Adipocyte (in vitro differentiated cells): ENCODE data around the gene KRTAP10-1.
"Not testable (repeated sequence)": the region's sequence is repeated elsewhere in the genome, so short reads cannot be mapped to it uniquely, and the experiment has no call there.

Experiments used
- DNase-seq: peaks from one replicate; pipeline ENCODE4 v3.0.0-alpha.2; 2015; ENCODE audit warnings: low read depth
- H3K27me3 ChIP-seq: replicated peaks from 2 replicates; pipeline ENCODE4 v1.7.0; 2013; ENCODE audit warnings: mild to moderate bottlenecking, low read length, moderate library complexity; ENCODE audit not compliant: control insufficient read depth, insufficient read depth
- H3K36me3 ChIP-seq: 2 replicates; pipeline ENCODE4 v1.7.0; 2013; ENCODE audit warnings: low read length, mild to moderate bottlenecking, moderate library complexity; ENCODE audit not compliant: control insufficient read depth, insufficient read depth, severe bottlenecking
- H3K4me1 ChIP-seq: 2 replicates; pipeline ENCODE4 v1.7.0; 2013; ENCODE audit warnings: mild to moderate bottlenecking, low read length, moderate library complexity; ENCODE audit not compliant: control insufficient read depth, insufficient read depth
- H3K4me3 ChIP-seq: 2 replicates; pipeline ENCODE4 v1.7.0; 2013; ENCODE audit warnings: mild to moderate bottlenecking, low read length, moderate library complexity
- H3K9ac ChIP-seq: 2 replicates; pipeline ENCODE4 v1.7.0; 2013; ENCODE audit warnings: mild to moderate bottlenecking, low read length, moderate library complexity
- H3K9me3 ChIP-seq: 2 replicates; pipeline ENCODE4 v1.7.0; 2013; ENCODE audit warnings: mild to moderate bottlenecking, low read length, moderate library complexity; ENCODE audit not compliant: control insufficient read depth

KRTAP10-1 gene

DNA sequence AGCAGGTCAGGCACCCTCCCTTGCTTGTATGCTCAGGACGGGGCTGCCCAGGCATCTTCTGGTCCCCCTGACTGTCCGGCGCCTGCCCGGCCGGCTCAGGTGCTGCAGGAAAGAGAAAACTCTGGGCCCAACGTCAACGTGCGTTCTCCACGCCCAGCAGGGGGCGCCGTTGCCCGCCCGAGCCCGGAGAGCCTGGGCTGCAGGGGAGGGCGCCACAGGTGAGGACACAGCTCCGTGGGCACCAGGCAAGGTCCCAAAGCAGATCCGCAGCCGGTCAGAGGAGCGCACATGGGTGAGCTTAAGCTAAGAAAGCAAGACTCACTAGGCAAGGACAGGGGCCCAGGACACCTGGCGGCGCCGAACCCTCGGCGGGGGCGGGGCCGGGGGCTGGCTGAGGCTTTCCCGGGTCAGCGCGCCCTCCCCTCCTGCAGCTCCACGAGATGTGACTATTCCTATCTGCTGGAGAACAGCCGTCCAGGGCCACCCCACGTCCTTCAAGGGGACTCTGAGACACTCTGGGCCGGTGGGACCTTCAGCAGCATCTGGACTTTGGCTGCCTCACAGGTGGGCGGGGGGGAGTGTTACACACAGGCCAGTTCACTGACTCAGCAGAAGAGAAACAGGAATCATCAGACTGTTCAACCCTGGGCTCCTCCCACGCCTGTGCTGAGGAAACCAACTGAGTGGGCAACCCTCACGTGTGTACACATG lies 29.3 kb downstream of the KRTAP10-1 start:
- Histone ChIP-seq H3K9me3 (no peaks in the 10 kb centered on the region), H3K4me3 (no peak overlapping the region)

DNA sequence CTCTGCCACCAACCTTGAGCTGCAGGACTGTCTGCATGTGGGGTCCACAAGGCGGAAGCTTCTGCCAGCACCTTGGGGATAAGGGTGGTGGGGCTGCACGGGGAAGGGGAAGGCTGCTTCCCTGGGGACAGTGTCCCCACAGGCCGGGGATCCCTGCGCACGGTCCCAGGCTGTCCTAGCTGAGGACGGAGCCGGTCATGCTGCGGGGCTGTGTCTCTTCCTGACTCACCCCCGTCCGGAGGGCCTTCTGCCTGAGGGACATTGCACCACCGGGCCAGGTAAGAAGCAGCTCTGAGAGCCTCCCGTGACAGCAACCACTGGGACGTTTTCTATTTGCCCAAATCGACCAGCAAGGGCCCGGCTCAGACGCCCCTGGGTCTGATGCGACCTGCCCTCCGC lies 29.9 kb downstream of the KRTAP10-1 start:
- Histone ChIP-seq H3K9me3 (no peaks in the 10 kb centered on the region), H3K36me3 (no peaks in the 10 kb centered on the region), H3K27me3 (peaks cover 17% of the 10 kb centered on the region), H3K4me3 (no peak overlapping the region), H3K4me1 (no peaks in the 10 kb centered on the region), H3K9ac (no peak overlapping the region)
- no peak for DNase-seq

More for the DNA sequence above, 29.3 kb downstream of the KRTAP10-1 start:
- no peak overlapping the region for H3K9ac ChIP-seq
- H3K4me1 ChIP-seq: no peaks in the 10 kb centered on the region
- peaks cover 17% of the 10 kb centered on the region for H3K27me3 ChIP-seq
- no peaks in the 10 kb centered on the region for H3K36me3 ChIP-seq
- peak; percentile 55 for DNase-seq

DNA sequence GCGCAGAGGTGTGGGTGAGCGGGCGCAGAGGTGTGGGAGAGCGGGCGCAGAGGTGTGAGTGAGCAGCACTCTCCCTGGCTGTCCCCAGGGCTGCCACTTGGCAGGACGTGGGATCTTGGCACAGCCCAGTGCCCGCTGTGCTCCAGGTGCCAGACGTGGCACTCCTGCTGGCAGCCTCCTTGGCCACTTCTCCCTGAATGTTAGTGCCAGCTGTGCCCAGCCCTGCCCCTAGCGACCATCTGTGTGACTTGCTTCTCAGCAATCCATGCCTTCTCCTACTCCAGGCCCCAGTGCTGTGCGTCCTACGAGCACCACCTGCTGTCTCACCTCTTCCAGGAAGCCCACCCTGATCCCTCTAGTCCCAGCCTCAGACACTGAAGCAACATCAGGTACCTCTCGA lies 30.5 kb downstream of the KRTAP10-1 start:
- Histone ChIP-seq H3K36me3 (no peaks in the 10 kb centered on the region), H3K27me3 (peaks cover 17% of the 10 kb centered on the region), H3K4me1 (no peaks in the 10 kb centered on the region), H3K4me3 (no peak overlapping the region), H3K9me3 (no peaks in the 10 kb centered on the region), H3K9ac (no peak overlapping the region)
- DNase-seq: no peak

DNA sequence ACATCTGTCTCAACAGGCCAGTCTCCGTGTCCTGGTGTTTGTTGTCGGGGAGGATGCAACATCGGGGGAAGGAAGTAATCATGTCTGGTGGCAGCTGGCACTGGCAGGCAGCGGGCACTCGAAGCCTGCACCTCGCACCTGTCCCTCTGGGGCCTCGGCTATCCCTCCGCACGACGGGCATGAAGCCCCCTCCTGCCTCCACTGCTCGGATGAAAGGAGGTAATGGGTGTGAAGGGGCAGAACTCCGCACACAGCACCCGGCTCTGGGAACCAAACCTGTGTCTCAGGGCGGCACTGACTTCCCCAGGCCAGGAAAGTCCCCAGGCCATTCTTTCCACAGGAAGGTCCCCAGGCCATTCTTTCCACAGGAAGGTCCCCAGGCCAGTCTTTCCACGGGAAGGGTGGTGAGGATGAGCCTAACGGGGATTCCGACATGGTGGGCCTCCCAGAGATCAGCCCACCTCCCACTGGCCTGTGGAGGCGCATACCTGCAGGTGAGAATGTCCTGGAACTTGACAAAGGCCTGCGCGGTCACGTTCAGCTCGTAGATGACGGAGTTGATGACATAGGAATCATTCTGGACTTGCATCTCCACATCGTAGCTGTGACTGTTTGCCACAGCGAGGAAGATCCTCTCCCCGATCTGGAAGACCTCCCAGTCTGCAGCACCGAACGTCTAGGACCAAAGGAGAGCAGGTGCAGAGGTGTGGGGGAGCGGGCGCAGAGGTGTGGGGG lies 31.1 kb downstream of the KRTAP10-1 start:
- Histone ChIP-seq H3K36me3 (no peaks in the 10 kb centered on the region), H3K4me1 (no peaks in the 10 kb centered on the region), H3K9me3 (no peaks in the 10 kb centered on the region), H3K4me3 (no peak overlapping the region), H3K27me3 (peaks cover 12% of the 10 kb centered on the region), H3K9ac (no peak overlapping the region)
- no peak for DNase-seq

DNA sequence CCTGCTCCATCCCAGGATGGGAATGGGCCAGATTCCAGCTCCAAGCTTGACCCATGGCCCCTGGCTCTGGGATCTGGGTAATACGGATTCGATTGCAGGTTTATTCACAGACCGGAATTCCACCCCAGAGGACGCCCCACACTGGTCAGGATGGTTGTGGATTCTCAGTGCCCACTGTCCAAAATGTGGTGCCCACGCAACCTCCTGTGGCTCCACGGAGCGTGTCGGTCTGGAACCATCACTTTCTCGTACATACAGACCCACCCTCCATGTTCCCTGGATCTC lies 31.6 kb downstream of the KRTAP10-1 start:
- Histone ChIP-seq H3K36me3 (no peaks in the 10 kb centered on the region), H3K4me1 (no peaks in the 10 kb centered on the region), H3K9ac (no peak overlapping the region), H3K4me3 (no peak overlapping the region), H3K9me3 (no peaks in the 10 kb centered on the region), H3K27me3 (peaks cover 12% of the 10 kb centered on the region)
- no peak for DNase-seq

DNA sequence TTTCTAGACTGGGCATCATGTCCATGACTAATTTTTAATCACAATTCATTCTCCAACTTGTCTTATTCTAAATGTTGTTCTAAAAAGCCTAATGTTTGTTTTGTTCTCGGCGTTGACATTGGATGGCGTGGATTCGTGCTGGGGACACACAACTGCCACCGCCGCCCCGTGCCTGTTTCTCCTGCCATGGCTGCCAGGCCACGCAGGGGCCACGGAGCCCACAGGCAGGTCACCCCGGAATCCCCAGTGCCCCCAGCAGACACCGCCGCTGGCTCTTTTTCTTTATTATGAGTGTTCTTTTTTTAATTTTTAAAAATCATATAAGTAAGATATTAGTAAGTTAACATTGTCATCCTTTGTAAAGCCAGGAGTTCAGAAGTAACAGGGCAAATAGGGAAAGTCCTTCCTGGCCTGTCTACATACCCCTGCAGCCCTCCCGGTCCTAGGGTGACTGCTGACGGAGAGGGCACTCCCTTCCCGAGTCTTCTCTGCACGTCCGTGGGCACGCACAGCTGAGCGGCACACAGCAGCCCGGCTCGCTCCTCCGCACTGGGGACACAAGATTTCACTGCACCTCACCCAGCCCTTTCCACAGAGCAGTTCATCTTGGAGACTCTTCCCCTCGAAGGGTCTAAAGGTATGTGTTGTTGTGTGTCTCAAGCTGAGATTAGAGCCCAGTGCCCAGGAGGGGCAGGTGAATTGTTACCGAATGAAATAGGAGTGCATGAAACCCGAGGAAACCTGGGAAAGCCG lies 32.1 kb downstream of the KRTAP10-1 start:
- Histone ChIP-seq H3K4me3 (no peak overlapping the region), H3K4me1 (no peaks in the 10 kb centered on the region), H3K9me3 (no peaks in the 10 kb centered on the region), H3K27me3 (peaks cover 12% of the 10 kb centered on the region), H3K9ac (no peak overlapping the region), H3K36me3 (no peaks in the 10 kb centered on the region)
- DNase-seq: no peak

DNA sequence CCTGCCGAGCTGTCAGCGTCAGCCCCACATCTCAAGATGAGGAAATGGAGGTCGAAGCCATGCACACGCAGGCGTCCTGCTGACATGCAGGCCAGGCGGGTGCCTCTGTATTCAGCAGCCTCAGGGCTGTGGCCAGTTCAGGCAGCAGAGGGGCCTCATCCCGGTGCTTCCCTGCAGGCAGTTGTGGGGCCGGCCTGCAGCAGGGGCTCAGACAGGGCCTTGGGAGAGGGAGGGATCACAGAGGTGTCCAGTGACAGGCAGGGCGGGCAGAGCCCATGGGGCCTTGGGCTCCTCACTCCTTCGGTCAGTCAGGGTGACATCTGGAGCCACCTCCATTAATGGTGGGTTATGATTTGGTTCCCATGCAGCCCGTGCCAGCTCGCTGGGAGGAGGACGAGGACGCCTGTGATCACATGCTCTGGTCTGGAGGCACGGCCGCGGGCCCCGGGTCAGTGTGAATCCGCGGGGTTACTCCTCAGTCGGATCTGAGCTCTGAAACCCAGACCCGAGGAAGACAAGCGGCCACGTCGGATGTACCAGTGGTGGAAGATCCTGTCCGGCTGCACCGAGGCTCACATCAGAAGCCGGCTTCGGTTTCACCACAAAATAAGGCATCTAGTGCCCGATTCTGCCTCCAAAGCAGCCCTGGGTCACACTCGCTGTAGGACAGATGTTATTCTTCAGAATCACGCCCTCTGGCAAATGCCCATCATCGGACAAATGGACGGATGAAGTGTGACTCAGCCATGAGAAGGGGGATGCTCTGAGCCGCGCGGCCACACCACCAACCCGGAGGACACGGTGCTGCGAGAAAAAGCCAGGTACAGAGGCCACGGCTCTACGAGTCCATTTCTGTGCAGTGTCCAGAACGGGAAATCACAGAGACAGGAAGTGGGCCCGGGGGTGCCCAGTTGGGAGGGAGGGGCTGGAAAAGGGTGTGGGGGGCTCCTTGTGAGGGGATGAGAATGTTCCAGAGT lies 33.4 kb downstream of the KRTAP10-1 start:
- H3K9me3 ChIP-seq: no peaks in the 10 kb centered on the region
- no peak overlapping the region for H3K9ac ChIP-seq
- H3K27me3 ChIP-seq: peaks cover 19% of the 10 kb centered on the region
- no peaks in the 10 kb centered on the region for H3K36me3 ChIP-seq
- H3K4me3 ChIP-seq: no peak overlapping the region
- H3K4me1 ChIP-seq: no peaks in the 10 kb centered on the region
- DNase-seq: no peak

DNA sequence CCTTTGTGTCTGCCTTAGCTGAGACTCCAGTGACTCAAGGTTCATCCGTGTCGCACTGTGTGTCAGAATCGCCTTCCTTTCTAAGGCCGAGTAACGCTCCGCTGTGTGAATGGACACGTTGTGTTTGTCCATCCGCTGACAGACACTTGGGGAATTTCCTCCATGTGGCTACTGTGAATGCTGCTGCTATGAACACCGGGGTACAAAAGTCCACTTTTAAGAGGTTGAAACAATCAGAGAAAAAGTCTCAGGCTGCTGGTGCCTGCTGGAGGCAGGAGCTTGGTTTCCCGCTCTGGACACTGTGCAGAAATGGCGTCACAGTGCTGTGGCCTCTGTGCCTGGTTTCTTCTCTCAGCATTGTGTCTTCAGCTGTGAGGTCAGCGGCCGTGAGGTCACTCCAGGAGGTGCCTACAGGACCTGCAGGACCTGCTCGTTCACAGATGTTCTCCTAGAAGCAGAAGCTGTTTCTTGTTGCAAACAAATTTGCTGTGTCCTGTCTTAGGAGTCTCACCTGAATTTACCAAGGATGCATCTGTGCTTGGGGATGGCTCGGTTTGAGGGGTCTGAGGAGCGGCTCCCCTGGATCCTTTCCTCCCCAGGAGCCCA lies 34.2 kb downstream of the KRTAP10-1 start:
- no peak overlapping the region for H3K4me3 ChIP-seq
- H3K27me3 ChIP-seq: peaks cover 17% of the 10 kb centered on the region
- no peak for DNase-seq
- H3K36me3 ChIP-seq: no peaks in the 10 kb centered on the region
- H3K4me1 ChIP-seq: no peaks in the 10 kb centered on the region
- H3K9me3 ChIP-seq: no peaks in the 10 kb centered on the region
- H3K9ac ChIP-seq: no peak overlapping the region

DNA sequence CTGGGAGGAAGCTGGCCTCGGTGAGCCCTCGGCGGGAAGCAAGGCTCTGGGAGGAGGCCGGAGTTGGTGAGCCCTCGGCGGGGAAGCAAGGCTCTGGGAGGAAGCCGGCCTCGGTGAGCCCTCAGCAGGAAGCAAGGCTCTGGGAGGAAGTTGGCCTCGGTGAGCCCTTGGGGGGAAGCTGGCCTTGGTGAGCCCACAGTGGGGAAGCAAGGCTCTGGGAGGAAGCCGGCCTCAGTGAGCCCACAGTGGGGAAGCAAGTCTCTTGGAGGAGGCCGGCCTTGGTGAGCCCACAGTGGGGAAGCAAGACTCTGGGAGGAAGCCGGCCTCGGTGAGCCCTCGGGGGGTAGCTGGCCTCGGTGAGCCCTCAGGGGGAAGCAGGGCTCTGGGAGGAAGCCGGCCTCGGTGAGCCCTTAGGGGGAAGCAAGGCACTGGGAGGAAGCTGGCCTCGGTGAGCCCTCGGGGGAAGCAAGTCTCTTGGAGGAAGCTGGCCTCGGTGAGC lies 36.0 kb downstream of the KRTAP10-1 start:
- no peak overlapping the region for H3K9ac ChIP-seq
- H3K4me3 ChIP-seq: no peak overlapping the region
- no peak for DNase-seq
- H3K36me3 ChIP-seq: no peaks in the 10 kb centered on the region
- no peaks in the 10 kb centered on the region for H3K4me1 ChIP-seq
- peaks cover 16% of the 10 kb centered on the region for H3K27me3 ChIP-seq
- H3K9me3 ChIP-seq: no peaks in the 10 kb centered on the region

DNA sequence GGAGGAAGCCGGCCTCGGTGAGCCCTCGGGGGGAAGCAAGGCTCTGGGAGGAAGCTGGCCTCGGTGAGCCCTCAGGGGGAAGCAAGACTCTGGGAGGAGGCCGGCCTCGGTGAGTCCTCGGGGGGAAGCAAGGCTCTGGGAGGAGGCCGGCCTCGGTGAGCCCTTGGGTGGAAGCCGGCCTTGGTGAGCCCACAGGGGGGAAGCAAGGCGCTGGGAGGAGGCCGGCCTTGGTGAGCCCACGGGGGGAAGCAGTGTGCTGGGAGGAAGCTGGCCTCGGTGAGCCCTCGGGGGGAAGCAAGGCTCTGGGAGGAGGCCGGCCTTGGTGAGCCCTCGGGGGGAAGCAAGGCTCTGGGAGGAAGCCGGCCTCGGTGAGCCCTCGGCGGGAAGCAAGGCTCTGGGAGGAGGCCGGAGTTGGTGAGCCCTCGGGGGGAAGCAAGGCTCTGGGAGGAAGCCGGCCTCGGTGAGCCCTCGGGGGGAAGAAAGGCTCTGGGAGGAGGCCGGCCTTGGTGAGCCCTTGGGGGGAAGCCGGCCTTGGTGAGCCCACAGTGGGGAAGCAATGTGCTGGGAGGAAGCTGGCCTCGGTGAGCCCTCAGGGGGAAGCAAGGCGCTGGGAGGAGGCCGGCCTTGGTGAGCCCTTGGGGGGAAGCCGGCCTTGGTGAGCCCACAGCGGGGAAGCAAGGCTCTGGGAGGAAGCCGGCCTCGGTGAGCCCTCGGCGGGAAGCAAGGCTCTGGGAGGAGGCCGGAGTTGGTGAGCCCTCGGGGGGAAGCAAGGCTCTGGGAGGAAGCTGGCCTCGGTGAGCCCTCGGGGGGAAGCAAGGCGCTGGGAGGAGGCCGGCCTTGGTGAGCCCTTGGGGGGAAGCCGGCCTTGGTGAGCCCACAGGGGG lies 36.7 kb downstream of the KRTAP10-1 start:
- DNase-seq, H3K9ac ChIP-seq, H3K4me1 ChIP-seq, H3K27me3 ChIP-seq, H3K9me3 ChIP-seq, H3K36me3 ChIP-seq, H3K4me3 ChIP-seq: not testable (repeated sequence)
